ENCODE measurements around the gene ERAL1. TPM values are rescaled to one million over a fixed set of nuclear protein-coding genes. Genes with fewer than 3 reads are reported as not detected.
A peak's percentile ranks its signal among the peaks of the same experiment; 100 is the strongest.

Gene ERAL1
- total and polyA plus RNA-seq, 2 of the 13 experiments (the other 11 are each of a cell fraction or from before 2014, with no cell fraction given) = 46.9 to 72.2 TPM

DNA sequence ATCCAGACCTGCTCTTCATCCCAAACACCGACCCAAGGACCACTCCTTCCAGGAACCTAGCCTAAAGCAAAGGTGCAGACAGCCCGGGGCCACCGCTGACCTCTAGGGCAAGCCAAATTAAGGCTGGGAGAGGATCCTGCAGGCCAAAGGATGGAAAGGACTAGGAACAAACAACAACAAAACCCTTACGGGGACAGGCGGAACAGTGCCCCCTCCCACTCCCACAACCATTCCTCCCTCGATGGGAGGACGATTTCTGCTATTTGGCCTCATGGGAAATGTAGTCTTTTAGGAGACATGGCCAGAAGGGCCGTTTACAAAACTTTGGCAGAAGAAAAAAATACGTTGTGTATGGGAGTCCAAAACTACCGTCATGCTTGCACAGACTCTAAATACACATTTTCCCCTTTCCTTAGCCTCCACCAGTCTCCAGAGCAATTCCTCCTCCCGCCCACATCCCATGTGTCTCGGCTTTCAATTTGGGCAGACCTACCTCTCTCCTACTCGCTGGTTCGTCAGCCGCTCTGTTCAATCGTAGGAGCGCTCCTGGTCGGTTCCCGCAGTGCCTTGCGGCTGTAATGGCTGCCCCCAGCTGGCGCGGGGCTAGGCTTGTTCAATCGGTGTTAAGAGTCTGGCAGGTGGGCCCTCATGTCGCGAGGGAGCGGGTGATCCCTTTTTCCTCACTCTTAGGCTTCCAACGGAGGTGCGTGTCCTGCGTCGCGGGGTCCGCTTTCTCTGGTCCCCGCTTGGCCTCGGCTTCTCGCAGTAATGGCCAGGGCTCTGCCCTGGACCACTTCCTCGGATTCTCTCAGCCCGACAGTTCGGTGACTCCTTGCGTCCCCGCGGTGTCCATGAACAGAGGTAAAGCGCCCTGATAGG is at the start of gene ERAL1 (continued):
- no peak for TF ChIP-seq ATF4 (CRISPR knock-in tag; IDR thresholded peaks at IDR 0.05)
- peak; percentile 14; the same call in 1 of the 2 replicates for TF ChIP-seq HNF4A (CRISPR knock-in tag; IDR thresholded peaks at IDR 0.05)
- TF ChIP-seq ZZZ3 (CRISPR knock-in tag; IDR thresholded peaks at IDR 0.05; ENCODE audit: borderline replicate concordance) = no peak
- TF ChIP-seq HMGA1 (CRISPR knock-in tag; conservative IDR thresholded peaks at IDR 0.05) = no peak
- peak; percentile 100 for TF ChIP-seq GATAD1 (CRISPR knock-in tag; IDR thresholded peaks at IDR 0.05)
- TF ChIP-seq ARNT (IDR thresholded peaks at IDR 0.05) = no peak
- TF ChIP-seq, protein P1, sequence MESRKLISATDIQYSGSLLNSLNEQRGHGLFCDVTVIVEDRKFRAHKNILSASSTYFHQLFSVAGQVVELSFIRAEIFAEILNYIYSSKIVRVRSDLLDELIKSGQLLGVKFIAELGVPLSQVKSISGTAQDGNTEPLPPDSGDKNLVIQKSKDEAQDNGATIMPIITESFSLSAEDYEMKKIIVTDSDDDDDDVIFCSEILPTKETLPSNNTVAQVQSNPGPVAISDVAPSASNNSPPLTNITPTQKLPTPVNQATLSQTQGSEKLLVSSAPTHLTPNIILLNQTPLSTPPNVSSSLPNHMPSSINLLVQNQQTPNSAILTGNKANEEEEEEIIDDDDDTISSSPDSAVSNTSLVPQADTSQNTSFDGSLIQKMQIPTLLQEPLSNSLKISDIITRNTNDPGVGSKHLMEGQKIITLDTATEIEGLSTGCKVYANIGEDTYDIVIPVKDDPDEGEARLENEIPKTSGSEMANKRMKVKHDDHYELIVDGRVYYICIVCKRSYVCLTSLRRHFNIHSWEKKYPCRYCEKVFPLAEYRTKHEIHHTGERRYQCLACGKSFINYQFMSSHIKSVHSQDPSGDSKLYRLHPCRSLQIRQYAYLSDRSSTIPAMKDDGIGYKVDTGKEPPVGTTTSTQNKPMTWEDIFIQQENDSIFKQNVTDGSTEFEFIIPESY (CRISPR knock-in tag; IDR thresholded peaks at IDR 0.05) = no peak
- TF ChIP-seq ZBTB20 (CRISPR knock-in tag; IDR thresholded peaks at IDR 0.05; ENCODE audit: borderline replicate concordance, low read depth) = no peak
- no peak for TF ChIP-seq ATAD3A (CRISPR knock-in tag; IDR thresholded peaks at IDR 0.05)
- peak; percentile 91; the same call in 1 of the 2 replicates for TF ChIP-seq ZNF839 (CRISPR knock-in tag; IDR thresholded peaks at IDR 0.05; ENCODE audit: borderline replicate concordance)
- no peak for TF ChIP-seq ZNF562 (CRISPR knock-in tag; IDR thresholded peaks at IDR 0.05; ENCODE audit: borderline replicate concordance)
- no peak for TF ChIP-seq ZBTB37 (CRISPR knock-in tag; IDR thresholded peaks at IDR 0.05)
- TF ChIP-seq ZFY (CRISPR knock-in tag; IDR thresholded peaks at IDR 0.05) = peak; percentile 93
- TF ChIP-seq ZNF496 (CRISPR knock-in tag; IDR thresholded peaks at IDR 0.05; ENCODE audit: insufficient replicate concordance) = no peak
- TF ChIP-seq NKX3-1 (CRISPR knock-in tag; IDR thresholded peaks at IDR 0.05) = no peak
- no peak for TF ChIP-seq ZNF619 (CRISPR knock-in tag; IDR thresholded peaks at IDR 0.05)
- TF ChIP-seq THYN1 (CRISPR knock-in tag; IDR thresholded peaks at IDR 0.05; ENCODE audit: borderline replicate concordance, low read depth) = no peak
- TF ChIP-seq ZNF713 (CRISPR knock-in tag; IDR thresholded peaks at IDR 0.05) = 0 out of 2 replicates have a peak, but pooled peaks have one; percentile 35
- TF ChIP-seq CEBPB (IDR thresholded peaks at IDR 0.05; ENCODE audit: borderline replicate concordance, low read depth, low read length) = no peak
- TF ChIP-seq CCAR2 (optimal IDR thresholded peaks at IDR 0.05; ENCODE audit: low read depth, low read length) = no peak
- TF ChIP-seq ZNF772 (CRISPR knock-in tag; IDR thresholded peaks at IDR 0.05) = no peak; the same call in 1 of the 2 replicates
- no peak for TF ChIP-seq MAFF (IDR thresholded peaks at IDR 0.05; ENCODE audit: low read depth, low read length)
- TF ChIP-seq YY1 (IDR thresholded peaks at IDR 0.05; ENCODE audit: insufficient read depth, insufficient replicate concordance, low read depth, low read length) = peak; percentile 99
- TF ChIP-seq MXI1 (IDR thresholded peaks at IDR 0.05; ENCODE audit: borderline replicate concordance, low read depth, low read length) = 0 out of 3 replicates have a peak, but pooled peaks have one; percentile 60
- TF ChIP-seq ZFP90 (CRISPR knock-in tag; IDR thresholded peaks at IDR 0.05; ENCODE audit: borderline replicate concordance) = no peak
- no peak for TF ChIP-seq TMF1 (CRISPR knock-in tag; IDR thresholded peaks at IDR 0.05; ENCODE audit: low read depth)
- peak in 1 of 2 experiments; percentile 86; a peak in 1 of 4 replicates for TF ChIP-seq KLF16 (CRISPR knock-in tag; IDR thresholded peaks at IDR 0.05)

Measured in HepG2 (cell line).